ENCODE measurements around the gene CRAMP1. TPM values are rescaled to one million over a fixed set of nuclear protein-coding genes. Genes with fewer than 3 reads are reported as not detected.

Gene CRAMP1
- total and polyA plus RNA-seq, 2 of the 8 experiments (the other 6 are each of a cell fraction or from before 2014, with no cell fraction given), result 19.2 to 23.2 TPM

GRCh38 chr16:1696863-1697262, 84.7 kb downstream of the CRAMP1 start:
- POLR2A ChIA-PET (ENCODE audit: partially characterized antibody), result interaction anchor here (1.4 kb wide), 1 partner anchor 12 kb away, joined by 8 read pairs; no protein-coding TSS in a partner anchor
- DNase-seq (ENCODE audit: low read depth in 1 of 2, low spot score in 2 of 2), result no peak
- H3K9me3 ChIP-seq (ENCODE audit: insufficient read depth in 2 of 2, low read depth in 1 of 2, low read length in 1 of 2), result no peaks in the 10 kb centered on the region
- no peak overlapping the region for H3K27ac ChIP-seq (ENCODE audit: low read depth, low read length)
- no peak overlapping the region for H4K91ac ChIP-seq (replicated peaks; ENCODE audit: insufficient read length, low read length)
- no peak overlapping the region for H2BK5ac ChIP-seq (ENCODE audit: low read depth, low read length)
- H2AK5ac ChIP-seq (ENCODE audit: low read depth, low read length), result no peak overlapping the region
- H4K20me1 ChIP-seq (replicated peaks in 1 of 2; ENCODE audit: control insufficient read depth in 1 of 2, insufficient read depth in 2 of 2, low read length in 2 of 2), result peaks cover 15 to 17% of the 10 kb centered on the region in 2 experiments
- CTCF ChIA-PET (ENCODE audit: partially characterized antibody), result interaction anchor here (1.3 to 1.5 kb wide), 2 partner anchors 9 to 27 kb away, joined by 5 to 7 read pairs; partner anchors contain the start of gene MAPK8IP3
- H3K79me2 ChIP-seq (ENCODE audit: control insufficient read depth in 1 of 2, insufficient read depth in 2 of 2, low read length in 2 of 2), result peaks cover 0 to 32% of the 10 kb centered on the region in 2 experiments; a peak in 2 of 4 replicates
- H4K8ac ChIP-seq (ENCODE audit: extremely low read depth, insufficient read depth, low read length), result no peak overlapping the region
- H3K4me3 ChIP-seq (ENCODE audit: extremely low read depth in 1 of 4, insufficient read depth in 2 of 4, low read depth in 3 of 4, low read length in 4 of 4), result no peak overlapping the region
- H3K18ac ChIP-seq (ENCODE audit: extremely low read depth, low read length), result no peak overlapping the region
- FAIRE-seq, result no peak
- no peak overlapping the region for H2BK15ac ChIP-seq (ENCODE audit: low read length)
- H3K14ac ChIP-seq (ENCODE audit: insufficient read length), result no peak overlapping the region
- H3K4me2 ChIP-seq (ENCODE audit: insufficient read depth in 1 of 2, low read depth in 2 of 2, low read length in 2 of 2), result no peak overlapping the region
- no peaks in the 10 kb centered on the region for H3K27me3 ChIP-seq (replicated peaks in 1 of 4; ENCODE audit: control insufficient read depth in 3 of 4, extremely low read depth in 1 of 4, insufficient read depth in 3 of 4, low read length in 3 of 4)
- no peaks in the 10 kb centered on the region for H3K4me1 ChIP-seq (replicated peaks in 1 of 4; ENCODE audit: control insufficient read depth in 3 of 4, insufficient read depth in 4 of 4, low read length in 3 of 4)
- no peak overlapping the region for H4K5ac ChIP-seq (ENCODE audit: insufficient read length, low read depth, low read length)
- no peak overlapping the region for H2BK120ac ChIP-seq (replicated peaks; ENCODE audit: low read depth, low read length)
- no peak overlapping the region for H2AFZ ChIP-seq (ENCODE audit: low read length)
- H3K23me2 ChIP-seq (ENCODE audit: low read depth, low read length), result no peaks in the 10 kb centered on the region; the same call in 1 of the 2 replicates
- H3K4ac ChIP-seq (replicated peaks; ENCODE audit: insufficient read length, low read depth, low read length), result no peak overlapping the region
- H3K56ac ChIP-seq (replicated peaks; ENCODE audit: insufficient read length, low read depth, low read length), result no peak overlapping the region
- peaks cover 7% of the 10 kb centered on the region; the same call in 1 of the 2 replicates for H3K79me1 ChIP-seq (ENCODE audit: low read depth, low read length)
- H2BK12ac ChIP-seq (ENCODE audit: low read depth, low read length), result no peak overlapping the region
- no peak overlapping the region for H2BK20ac ChIP-seq (ENCODE audit: low read length)
- no peak overlapping the region for H3K9ac ChIP-seq (replicated peaks in 1 of 4; ENCODE audit: extremely low read depth in 1 of 4, low read depth in 3 of 4, low read length in 3 of 4)
- peaks cover 28 to 80% (median 75%) of the 10 kb centered on the region in 4 experiments for H3K36me3 ChIP-seq (ENCODE audit: control insufficient read depth in 2 of 4, insufficient read depth in 4 of 4, low read length in 3 of 4)
- H3K23ac ChIP-seq (ENCODE audit: insufficient read length), result no peak overlapping the region
- 94% methylated on average over 5 of the region's 5 CpGs; no CpG with 5 or more reads in 1 of the 2 experiments for WGBS, 2 experiments (ENCODE audit: extremely low coverage in 1 of 2, insufficient coverage in 1 of 2, insufficient read length in 1 of 2, insufficient replicate concordance in 2 of 2, low coverage in 1 of 2, low lambda C conversion rate in 2 of 2, missing lambda C conversion rate in 1 of 2)
- TF ChIP-seq GTF2F1 (IDR thresholded peaks at IDR 0.05; ENCODE audit: borderline replicate concordance, low read depth, low read length), result no peak
- no peak for TF ChIP-seq RXRA (IDR thresholded peaks at IDR 0.05; ENCODE audit: insufficient read depth, low read depth, low read length)
- no peak for TF ChIP-seq HDAC2 (IDR thresholded peaks at IDR 0.05; ENCODE audit: borderline replicate concordance in 1 of 2, low read depth in 2 of 2, low read length in 2 of 2)
- TF ChIP-seq RBBP5 (IDR thresholded peaks at IDR 0.05; ENCODE audit: borderline replicate concordance, low read depth, low read length), result no peak
- TF ChIP-seq CBX8 (IDR thresholded peaks at IDR 0.05; ENCODE audit: borderline replicate concordance, low read depth, low read length), result no peak
- no peak for TF ChIP-seq EP300 (IDR thresholded peaks at IDR 0.05; ENCODE audit: borderline replicate concordance in 1 of 2, low read depth in 2 of 2, low read length in 2 of 2)
- TF ChIP-seq POLR2AphosphoS5 (IDR thresholded peaks at IDR 0.05; ENCODE audit: low read depth, low read length), result no peak
- TF ChIP-seq POLR2A (IDR thresholded peaks at IDR 0.05; ENCODE audit: control extremely low read depth in 1 of 2, low read depth in 2 of 2, low read length in 2 of 2), result no peak
- no peak for TF ChIP-seq CHD1 (IDR thresholded peaks at IDR 0.05; ENCODE audit: low read depth, low read length)
- TF ChIP-seq NANOG (IDR thresholded peaks at IDR 0.05; ENCODE audit: insufficient read depth, low read depth, low read length, poor library complexity, severe bottlenecking), result no peak
- no peak for TF ChIP-seq USF2 (IDR thresholded peaks at IDR 0.05; ENCODE audit: low read length)
- TF ChIP-seq EZH2 (IDR thresholded peaks at IDR 0.05; ENCODE audit: low read depth, low read length, severe bottlenecking), result no peak
